Hindlimb muscle (tissue), 1 donor: ENCODE results near the gene CCL2. TPM values are rescaled to one million over a fixed set of nuclear protein-coding genes. Genes with fewer than 3 reads are reported as not detected.

Experiments
- DNase-seq: peaks from one replicate; pipeline ENCODE4 v3.0.0-alpha.2; 2013
- polyA plus RNA-seq: library from polyadenylated mRNA; unstranded; fragments of 120-200 nt; gene quantifications from one replicate; pipeline ENCODE4 v1.2.1, GENCODE V29; 2013; ENCODE audit not compliant: insufficient read length

The CCL2 gene
- polyA plus RNA-seq, 1 donor: 32.6 TPM

DNA sequence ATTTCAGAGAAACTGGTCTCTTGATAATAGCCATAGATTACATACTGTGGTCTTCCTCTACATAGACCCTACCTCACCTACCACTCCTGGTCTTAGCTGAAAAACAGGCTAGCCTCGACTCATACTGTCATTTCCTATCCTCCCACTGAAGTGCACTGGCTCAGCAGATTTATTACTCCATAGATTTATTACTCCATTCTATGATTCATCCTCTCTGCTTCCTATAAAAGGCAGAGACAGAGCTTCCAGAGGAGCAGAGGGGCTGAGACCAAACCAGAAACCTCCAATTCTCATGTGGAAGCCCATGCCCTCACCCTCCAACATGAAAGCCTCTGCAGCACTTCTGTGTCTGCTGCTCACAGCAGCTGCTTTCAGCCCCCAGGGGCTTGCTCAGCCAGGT, 14.9 kb downstream of the CCL2 start, which contains the start of gene CCL7:
CCL7 (plus strand) TSS at position 253 of the 400 bp plus-strand sequence; CDS start at position 323, 70 bp downstream.
- no peak for DNase-seq

DNA sequence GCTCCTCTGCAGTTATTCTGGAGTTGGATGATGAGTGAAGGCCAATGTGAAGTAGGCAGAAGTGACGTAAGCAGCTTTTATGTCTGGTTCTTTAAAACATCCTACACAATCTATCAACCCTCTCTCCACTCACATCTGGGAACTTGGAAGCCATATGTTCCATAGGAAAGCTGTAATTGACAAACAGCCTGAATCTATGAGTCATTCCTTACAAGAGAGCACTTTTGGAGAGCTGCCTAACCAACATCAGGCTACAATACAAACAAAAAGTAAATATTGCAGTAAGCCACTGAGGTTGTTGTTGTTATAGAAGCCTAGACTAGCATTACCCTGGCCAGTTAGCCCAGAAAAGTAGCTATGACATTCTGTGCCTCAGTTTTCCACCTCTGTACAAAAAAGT, 20.8 kb downstream of the CCL2 start:
- peak; percentile 74 for DNase-seq

- no peak for DNase-seq
These were observed 21.7 kb downstream of the CCL2 start for GRCh38 chr17:34276826-34277225.

GRCh38 chr17:34283571-34283970, 28.5 kb downstream of the CCL2 start:
- no peak for DNase-seq

DNA sequence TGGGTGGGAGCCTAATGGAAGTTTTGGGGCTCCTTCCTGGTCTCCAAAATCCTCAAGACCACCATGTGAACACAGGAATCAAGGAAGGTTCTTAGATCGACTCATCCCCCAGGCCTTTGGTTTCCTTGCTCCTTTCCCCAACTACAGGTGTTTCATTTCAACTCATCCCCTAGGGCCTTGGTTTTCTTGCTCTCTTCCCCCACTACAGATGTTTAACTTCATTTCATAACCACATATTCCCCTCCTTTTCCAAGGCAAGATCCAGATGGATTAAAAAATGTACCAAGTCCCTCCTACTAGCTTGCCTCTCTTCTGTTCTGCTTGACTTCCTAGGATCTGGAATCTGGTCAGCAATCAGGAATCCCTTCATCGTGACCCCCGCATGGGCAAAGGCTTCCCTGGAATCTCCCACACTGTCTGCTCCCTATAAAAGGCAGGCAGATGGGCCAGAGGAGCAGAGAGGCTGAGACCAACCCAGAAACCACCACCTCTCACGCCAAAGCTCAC, 30.3 kb downstream of the CCL2 start, which contains the start of gene CCL11:
CCL11 (plus strand) TSS at position 457 of the 507 bp plus-strand sequence. CDS start 67 bp downstream, outside the sequence.
- DNase-seq: no peak

DNA sequence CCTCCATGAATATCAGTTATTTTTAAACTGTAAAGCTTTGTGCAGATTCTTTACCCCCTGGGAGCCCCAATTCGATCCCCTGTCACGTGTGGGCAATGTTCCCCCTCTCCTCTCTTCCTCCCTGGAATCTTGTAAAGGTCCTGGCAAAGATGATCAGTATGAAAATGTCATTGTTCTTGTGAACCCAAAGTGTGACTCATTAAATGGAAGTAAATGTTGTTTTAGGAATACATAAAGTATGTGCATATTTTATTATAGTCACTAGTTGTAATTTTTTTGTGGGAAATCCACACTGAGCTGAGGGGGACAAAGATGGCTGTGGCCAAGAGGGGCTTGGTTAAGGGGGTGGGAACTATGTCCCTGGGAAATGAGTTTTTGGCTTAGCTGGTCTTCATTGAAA, 32.8 kb downstream of the CCL2 start:
- no peak for DNase-seq

GRCh38 chr17:34290586-34290985, 35.5 kb downstream of the CCL2 start:
- DNase-seq: no peak

DNA sequence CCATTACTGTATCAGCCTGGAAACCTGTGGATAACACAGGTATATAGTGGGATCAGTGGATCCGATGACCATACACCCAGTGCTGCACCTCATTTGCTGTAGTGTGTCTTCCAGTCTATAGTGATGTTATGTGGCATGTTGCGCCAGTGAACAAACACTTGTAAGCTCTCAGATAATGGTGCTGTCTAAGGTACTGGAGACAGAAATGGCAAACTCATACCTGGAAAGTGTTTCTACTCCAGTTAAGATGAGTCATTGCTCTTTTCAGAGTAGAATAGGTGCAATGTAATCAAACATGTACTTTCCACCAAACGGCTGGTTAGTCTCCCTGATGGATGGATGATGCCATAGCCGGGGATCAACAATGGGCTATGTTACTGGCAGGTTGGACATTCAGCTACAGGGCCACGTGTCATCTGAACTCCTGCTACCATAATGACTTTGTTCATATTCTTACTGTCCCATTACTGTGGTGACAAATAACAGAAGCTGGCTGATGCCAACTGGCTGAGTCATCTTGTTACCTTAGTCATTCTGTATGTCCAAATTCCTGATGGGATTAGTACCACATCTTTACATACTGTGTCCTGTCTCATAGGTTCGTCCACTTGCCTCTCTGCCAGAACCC, 36.8 kb downstream of the CCL2 start:
- no peak for DNase-seq

DNA sequence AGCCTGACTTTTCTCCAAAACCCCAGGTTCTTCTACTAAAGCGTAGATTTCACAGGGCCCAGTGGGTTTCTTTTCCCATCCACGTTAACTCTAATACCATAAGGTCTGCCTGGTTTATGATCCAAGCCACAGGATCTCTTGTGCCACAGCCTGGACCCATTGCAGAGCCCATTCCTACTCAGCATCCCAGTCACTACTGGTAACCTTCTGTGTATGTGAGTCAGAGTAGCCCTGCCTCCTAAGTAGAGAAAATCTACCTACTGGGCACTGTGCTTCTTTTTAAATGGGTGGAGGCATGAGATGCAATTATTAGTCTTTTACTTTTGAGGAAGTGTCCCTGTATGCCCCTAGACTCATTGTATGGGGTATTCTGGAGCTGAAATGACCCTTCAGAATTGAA, 43.9 kb downstream of the CCL2 start:
- DNase-seq: no peak

DNA sequence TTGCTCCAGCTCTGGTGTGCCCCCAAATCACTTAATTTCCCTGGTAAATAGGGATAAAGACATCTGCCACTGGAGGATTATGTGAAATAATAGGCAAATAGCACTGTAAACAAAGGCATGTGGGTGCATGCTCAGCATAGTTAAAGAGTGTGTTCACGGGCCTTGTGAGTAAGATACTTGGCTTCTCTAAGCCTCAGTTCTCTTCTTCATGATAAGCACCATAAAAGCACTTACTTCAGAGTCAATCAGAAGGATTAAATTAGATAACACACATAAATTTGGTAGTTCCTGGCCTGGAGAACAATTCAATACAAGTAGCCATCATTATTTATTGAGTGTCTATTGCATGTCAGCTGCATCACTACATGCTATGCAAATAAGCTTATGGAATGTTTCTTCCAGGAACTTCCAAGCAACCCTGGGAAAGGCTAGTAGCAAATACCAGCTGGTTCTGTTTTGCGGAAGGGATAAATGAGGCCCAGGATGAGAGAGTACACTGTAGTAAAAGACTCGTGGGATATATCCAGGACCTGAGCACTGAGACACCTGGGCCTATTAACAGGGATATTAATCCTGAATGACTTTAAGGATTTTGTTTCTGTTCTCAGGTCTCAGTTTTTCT, 45.0 kb downstream of the CCL2 start:
- DNase-seq: no peak

- no peak for DNase-seq
These were observed 45.7 kb downstream of the CCL2 start for GRCh38 chr17:34300652-34301370.

GRCh38 chr17:34301986-34302385, 46.9 kb downstream of the CCL2 start:
- no peak for DNase-seq

DNA sequence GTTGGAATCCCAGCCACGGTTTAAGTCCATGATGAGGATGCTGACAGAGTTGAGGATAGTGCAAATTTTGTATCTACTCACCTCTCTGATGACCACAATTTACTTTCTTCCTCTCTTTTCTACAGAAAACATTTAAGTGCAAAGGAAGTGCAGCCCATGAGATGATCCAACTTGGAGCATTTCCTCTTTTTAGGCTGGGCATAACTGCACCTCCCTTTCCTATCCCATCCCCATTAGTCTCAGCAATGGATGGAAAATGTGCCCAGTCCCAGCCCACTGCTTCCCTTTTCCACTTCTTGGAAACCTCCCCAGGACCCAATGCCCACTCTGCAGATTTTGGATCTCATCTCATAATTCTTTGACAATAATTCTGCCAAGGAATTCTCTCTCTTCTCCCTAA, 47.6 kb downstream of the CCL2 start:
- DNase-seq: no peak

DNA sequence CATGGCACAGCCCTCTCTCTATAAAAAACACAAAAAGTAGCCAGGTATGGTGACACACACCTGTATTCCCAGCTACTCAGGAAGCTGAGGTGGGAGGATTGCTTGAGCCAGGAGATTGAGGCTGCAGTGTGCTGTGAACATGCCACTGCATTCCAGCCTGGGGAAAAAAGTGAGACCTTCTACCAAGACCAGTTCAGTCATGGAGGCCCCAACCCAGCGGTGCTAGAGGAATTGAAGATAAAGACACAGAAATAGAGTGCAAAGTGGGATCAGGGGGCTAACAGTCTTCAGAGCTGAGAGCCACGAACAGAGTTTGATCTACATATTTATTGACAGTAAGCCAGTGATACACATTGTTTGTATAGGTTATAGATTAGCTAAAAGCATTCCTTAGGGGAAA, 48.5 kb downstream of the CCL2 start:
- no peak for DNase-seq

DNA sequence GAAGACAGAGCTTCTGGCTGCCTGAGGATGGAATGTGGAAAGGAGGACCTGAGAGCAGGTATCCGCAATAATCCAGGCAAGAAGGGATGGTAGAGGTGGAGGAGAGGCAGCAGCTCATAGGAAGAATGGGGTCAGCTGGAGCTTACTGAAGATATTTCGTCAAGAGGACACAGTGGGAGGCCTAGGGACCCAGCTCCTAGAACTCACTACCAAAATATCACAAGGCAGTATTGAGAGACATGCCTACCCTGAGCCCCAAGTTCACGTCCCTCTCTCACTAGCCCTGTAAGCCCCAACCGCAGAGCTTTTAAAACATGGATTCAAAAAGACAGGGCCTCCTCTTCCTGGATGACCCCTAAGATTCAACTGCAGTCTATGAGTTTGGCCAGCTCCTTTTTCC, 50.0 kb downstream of the CCL2 start:
- DNase-seq: no peak

DNA sequence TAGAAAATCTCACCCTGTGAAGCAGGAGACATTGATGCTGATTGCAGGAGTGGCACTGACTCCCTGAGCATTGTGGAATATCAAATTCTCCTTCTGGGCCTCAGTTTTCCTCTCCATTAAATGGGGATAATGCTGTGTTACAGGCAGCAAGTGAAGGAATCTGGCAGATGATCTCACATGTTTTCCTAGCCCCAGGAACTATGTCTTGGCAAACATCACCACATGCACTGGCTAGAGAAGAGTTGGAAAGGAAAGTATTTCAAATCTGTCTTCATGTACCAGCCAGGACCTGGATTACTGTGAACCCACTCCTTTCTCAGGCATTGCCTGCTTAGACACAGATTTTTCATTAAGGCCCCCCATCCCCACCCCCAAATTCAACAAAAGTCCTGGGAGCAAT, 50.5 kb downstream of the CCL2 start:
- no peak for DNase-seq

GRCh38 chr17:34306466-34306865, 51.4 kb downstream of the CCL2 start:
- DNase-seq: no peak

Other genes starting within 250 kb of the CCL2 start
- not detected for gene CCL7, start 14.9 kb downstream of the CCL2 start, polyA plus RNA-seq
- gene CCL11, start 30.5 kb downstream of the CCL2 start, polyA plus RNA-seq: 0.30 TPM
- 0.46 TPM for gene CCL8, start 64.2 kb downstream of the CCL2 start, polyA plus RNA-seq
- 0.31 TPM for gene CCL13, start 101.2 kb downstream of the CCL2 start, polyA plus RNA-seq
- gene CCL1, start 107.9 kb downstream of the CCL2 start, polyA plus RNA-seq: not detected